HEK293 (cell line): Measurements from ENCODE around the gene RAP1GAP.

Experiments
- CTCF ChIP-seq: fragments of 450-650 bp; formaldehyde crosslinking; IDR thresholded peaks from 2 replicates; pipeline ENCODE4 v1.5.1; 2016; ENCODE audit warnings: missing biosample characterization, missing genetic modification characterization
- KLF16 ChIP-seq: fragments of 450-650 bp; formaldehyde crosslinking; IDR thresholded peaks from 2 replicates; pipeline ENCODE4 v1.5.1; 2017; ENCODE audit warnings: missing biosample characterization, missing genetic modification characterization
- KLF17 ChIP-seq: fragments of 450-650 bp; formaldehyde crosslinking; IDR thresholded peaks from 2 replicates; pipeline ENCODE4 v1.5.1; 2016; ENCODE audit warnings: missing biosample characterization, missing genetic modification characterization
- ZBTB1 ChIP-seq: fragments of 450-650 bp; formaldehyde crosslinking; IDR thresholded peaks from 2 replicates; pipeline ENCODE4 v1.5.1; 2016; ENCODE audit warnings: missing biosample characterization, missing genetic modification characterization
- ZNF114 ChIP-seq: fragments of 450-650 bp; formaldehyde crosslinking; IDR thresholded peaks from 2 replicates; pipeline ENCODE4 v1.5.0; 2017; ENCODE audit warnings: missing biosample characterization, missing genetic modification characterization
- ZNF623 ChIP-seq: fragments of 450-650 bp; formaldehyde crosslinking; IDR thresholded peaks from 2 replicates; pipeline ENCODE4 v1.5.1; 2016; ENCODE audit warnings: missing biosample characterization, missing genetic modification characterization
- ZSCAN18 ChIP-seq: fragments of 450-650 bp; formaldehyde crosslinking; IDR thresholded peaks from 2 replicates; pipeline ENCODE4 v1.5.1; 2016; ENCODE audit warnings: missing biosample characterization, missing genetic modification characterization

- TF ChIP-seq KLF16 = no peak
- no peak for TF ChIP-seq CTCF (tag by site-specific recombination)
- no peak for TF ChIP-seq ZBTB1
- TF ChIP-seq KLF17 (tag by site-specific recombination) = no peak
- no peak for TF ChIP-seq ZNF114 (tag by site-specific recombination)
- no peak for TF ChIP-seq ZNF623
- TF ChIP-seq ZSCAN18 (tag by site-specific recombination) = no peak
These were observed 25.5 kb downstream of the RAP1GAP start for GRCh38 chr1:21643624-21644023.
